Jurkat, Clone E6-1 (cell line): ENCODE results near the gene ACYP1.

Source experiments
- DNase-seq: peaks from one replicate; pipeline ENCODE4 v3.0.0-alpha.2; 2011; ENCODE audit warnings: low read depth, low spot score
- H3K4me3 ChIP-seq: 2 replicates; pipeline ENCODE4 v1.5.1; 2011; ENCODE audit warnings: mild to moderate bottlenecking, low read length, control low read depth, moderate library complexity

The ACYP1 gene

GRCh38 chr14:75003250-75004027 lies 60.4 kb downstream of the ACYP1 start:
- peak overlapping the region; percentile 88 for H3K4me3 ChIP-seq
- no peak for DNase-seq
